Endothelial cell of umbilical vein (primary cell): ENCODE data around the gene CDC34. TPM values are rescaled to one million over a fixed set of nuclear protein-coding genes. Genes with fewer than 3 reads are reported as not detected.

Experiments used
- BruUV-seq: library from RNA; stranded (reverse); fragments of 400-500 nt; replicated peaks from 2 replicates; lab custom pipeline; 2021; lab: Mats Ljungman, UMichigan
- CTCF ChIA-PET: fragments of 300-600, 350-600 bp; sonication (Branson Sonifier 250); formaldehyde crosslinking; loops from one replicate; lab custom pipeline; 2021; ENCODE audit warnings: antibody characterized with exemption, inconsistent platforms; lab: Charles Lee
- POLR2A ChIA-PET: fragments of 300-600, 350-600 bp; sonication (Branson Sonifier 250); formaldehyde crosslinking; loops from one replicate; lab custom pipeline; 2021; ENCODE audit warnings: antibody characterized with exemption, inconsistent platforms; lab: Charles Lee
- DNase-seq: peaks from one replicate; pipeline ENCODE4 v3.0.0-alpha.2; 2011; ENCODE audit warnings: low read depth, low spot score
- FAIRE-seq: peaks from 2 replicates; lab custom pipeline; 2011; peaks lifted over from hg19 to GRCh38; lab: Jason Lieb, UNC
- H2AFZ ChIP-seq: 2 replicates; pipeline ENCODE4 v1.6.0; 2012; ENCODE audit warnings: low read depth, low read length, control low read depth, inconsistent platforms
- H3K27ac ChIP-seq: 2 replicates; pipeline ENCODE4 v1.5.1; 2011; ENCODE audit warnings: low read depth, mild to moderate bottlenecking, control low read depth, low read length, moderate library complexity; ENCODE audit not compliant: insufficient read depth
- H3K27me3 ChIP-seq, 2 experiments: 2 replicates each; pipeline versions ENCODE4 v1.6.0 to v1.6.1; 2011; ENCODE audit warnings: low read length in 2 of 2, mixed read lengths in 1 of 2; ENCODE audit not compliant: control insufficient read depth in 2 of 2, insufficient read depth in 2 of 2
- H3K36me3 ChIP-seq, 2 experiments: 2 replicates in 1 of 2; 3 replicates in 1 of 2; pipeline ENCODE4 v1.5.1; 2011; ENCODE audit warnings: low read length in 2 of 2, mild to moderate bottlenecking in 1 of 2, moderate library complexity in 1 of 2; ENCODE audit not compliant: control insufficient read depth in 2 of 2, insufficient read depth in 2 of 2; ENCODE audit errors: extremely low read depth in 1 of 2
- H3K4me1 ChIP-seq: 3 replicates; pipeline ENCODE4 v1.5.1; 2011; ENCODE audit warnings: mild to moderate bottlenecking, low read length; ENCODE audit not compliant: control insufficient read depth, insufficient read depth; ENCODE audit errors: extremely low read depth
- H3K4me2 ChIP-seq: 2 replicates; pipeline ENCODE4 v1.6.1; 2011; ENCODE audit warnings: low read length, control low read depth, mixed read lengths; ENCODE audit not compliant: insufficient read depth
- H3K4me3 ChIP-seq, 3 experiments: fragments of 200-600 bp in 1 of 3; sonication (generic), shearing (Covaris generic) in 1 of 3; replicated peaks in 1 of 3; 2 replicates each; pipeline ENCODE4 v1.5.1; 2011 to 2016; ENCODE audit warnings: control low read depth in 3 of 3, low read length in 3 of 3, mild to moderate bottlenecking in 2 of 3, inconsistent platforms in 1 of 3, low read depth in 1 of 3, moderate library complexity in 1 of 3; ENCODE audit not compliant: insufficient read depth in 1 of 3
- H3K79me2 ChIP-seq: 2 replicates; pipeline ENCODE4 v1.6.0; 2012; ENCODE audit warnings: low read length, inconsistent platforms; ENCODE audit not compliant: control insufficient read depth, insufficient read depth
- H3K9ac ChIP-seq: replicated peaks from 2 replicates; pipeline ENCODE3; 2011; ENCODE audit warnings: low read length, control low read depth; ENCODE audit not compliant: insufficient read depth; ENCODE audit errors: extremely low read depth
- H3K9me1 ChIP-seq: replicated peaks from 3 replicates; pipeline ENCODE4 v1.6.0; 2011; ENCODE audit warnings: mild to moderate bottlenecking, low read length; ENCODE audit not compliant: control insufficient read depth, insufficient read depth; ENCODE audit errors: extremely low read depth
- H3K9me3 ChIP-seq: replicated peaks from 2 replicates; pipeline ENCODE4 v1.5.1; 2012; ENCODE audit warnings: low read length, inconsistent platforms; ENCODE audit not compliant: control insufficient read depth, insufficient read depth
- H4K20me1 ChIP-seq: replicated peaks from 2 replicates; pipeline ENCODE3; 2011; ENCODE audit warnings: mild to moderate bottlenecking, low read length; ENCODE audit not compliant: control insufficient read depth, insufficient read depth; ENCODE audit errors: extremely low read depth
- EZH2 ChIP-seq: IDR thresholded peaks from 2 replicates; pipeline ENCODE4 v1.6.1; 2012; ENCODE audit warnings: borderline replicate concordance, low read depth, mild to moderate bottlenecking, moderate library complexity, low read length, inconsistent platforms; ENCODE audit not compliant: severe bottlenecking
- FOS ChIP-seq: IDR thresholded peaks from 2 replicates; pipeline ENCODE4 v1.6.1; 2011; ENCODE audit warnings: mild to moderate bottlenecking, low read length, moderate library complexity, borderline replicate concordance; ENCODE audit not compliant: insufficient read depth
- GATA2 ChIP-seq: IDR thresholded peaks from 2 replicates; pipeline ENCODE4 v1.7.0; 2011; ENCODE audit warnings: low read depth, mild to moderate bottlenecking, moderate library complexity, mixed read lengths, low read length; ENCODE audit not compliant: insufficient read length, insufficient read depth
- JUN ChIP-seq: IDR thresholded peaks from 2 replicates; pipeline ENCODE4 v1.6.1; 2011; ENCODE audit warnings: borderline replicate concordance, low read depth; ENCODE audit not compliant: insufficient read length, insufficient read depth
- MAX ChIP-seq: IDR thresholded peaks from 2 replicates; pipeline ENCODE4 v1.6.1; 2011; ENCODE audit not compliant: insufficient read depth, insufficient read length
- MYC ChIP-seq: IDR thresholded peaks from one replicate; pipeline ENCODE4 v1.6.1; 2011; ENCODE audit warnings: mild to moderate bottlenecking, low read depth, low read length
- POLR2A ChIP-seq: IDR thresholded peaks from 2 replicates; pipeline ENCODE4 v1.6.1; 2012; ENCODE audit warnings: low read depth, mild to moderate bottlenecking, control low read depth, low read length
- POLR2AphosphoS5 ChIP-seq: IDR thresholded peaks from 2 replicates; pipeline ENCODE4 v1.6.1; 2012; ENCODE audit warnings: low read depth, mild to moderate bottlenecking, control low read depth, low read length, moderate library complexity; ENCODE audit not compliant: insufficient read depth
- dilution Hi-C: fragments of 300-500 bp; cut with MboI; formaldehyde crosslinking; loops from one replicate; pipeline ENCODE4 v1.15.0; 2019; ENCODE audit warnings: low sequenced_read_pairs; ENCODE audit not compliant: extremely low pct_ligation_motif_present
- intact Hi-C: fragments of 100-400 bp; cut with micrococcal nuclease; formaldehyde crosslinking; loops from one replicate; pipeline ENCODE4 v1.10.0; 2022
- polyA plus RNA-seq, 4 experiments: library from polyadenylated mRNA; depleted of rRNA in 3 of 4; stranded (reverse) in 3 of 4; unstranded in 1 of 4; fragments of >200 nt; gene quantifications; 2 replicates each; pipeline versions ENCODE4 v1.2.1 to v1.2.3, GENCODE V29; 2011 to 2012; ENCODE audit warnings: missing spikeins in 1 of 4
- total RNA-seq: library from RNA; stranded (reverse); gene quantifications from 2 replicates; pipeline ENCODE4 v1.2.3, GENCODE V29; 2021
- TF ChIP-seq, protein P1 (sequence below), 2 donors: IDR thresholded peaks; 1 replicate in 1 of 2; 2 replicates in 1 of 2; pipeline ENCODE4 v1.5.1; 2011; ENCODE audit warnings: low read length in 2 of 2, mild to moderate bottlenecking in 2 of 2, moderate library complexity in 2 of 2, control low read depth in 1 of 2, inconsistent platforms in 1 of 2, low read depth in 1 of 2; ENCODE audit not compliant: insufficient read depth in 1 of 2; ENCODE audit errors: extremely low read depth in 1 of 2

CDC34 gene
- total and polyA plus RNA-seq, 2 donors (not counting 3 experiments of a cell fraction or from before 2014, with no cell fraction given): 90.4 to 92.9 TPM

DNA sequence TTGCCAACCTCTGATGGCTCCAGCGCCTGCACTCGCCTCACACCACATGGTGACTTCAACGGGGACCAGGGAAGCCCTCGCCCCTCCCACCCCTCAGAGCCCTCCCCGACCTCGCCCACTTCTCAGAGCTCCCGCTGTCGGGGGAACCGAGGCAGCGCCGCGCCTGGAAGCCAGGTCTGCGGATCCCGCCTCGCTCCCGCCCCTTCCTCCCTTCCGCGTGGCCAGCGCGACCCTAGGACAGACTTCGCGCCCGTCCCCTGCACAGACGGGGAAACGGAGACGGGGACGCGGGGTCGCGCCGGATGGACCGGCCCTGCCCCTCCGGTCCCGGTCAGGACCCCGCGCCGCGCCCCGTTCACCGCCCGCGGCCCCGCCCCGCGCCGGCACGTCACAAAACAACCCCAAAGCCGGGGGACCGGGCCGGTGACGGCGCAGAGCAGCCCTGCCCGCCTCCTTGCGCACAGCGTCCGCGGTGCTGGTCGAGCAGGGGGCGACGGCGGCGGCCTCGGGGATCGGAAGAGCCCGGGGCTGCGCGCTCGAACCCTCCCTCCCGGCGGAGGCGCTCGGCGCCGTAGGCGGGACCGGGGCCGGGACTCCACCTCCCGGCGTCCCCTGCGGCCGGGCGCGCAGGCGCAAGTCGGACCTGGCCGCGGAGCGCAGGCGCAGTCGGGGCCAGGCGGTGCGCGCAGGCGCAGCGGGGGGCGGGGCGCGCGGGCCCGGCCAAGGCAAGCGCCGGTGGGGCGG is 379 bp upstream of the CDC34 start:
- Histone ChIP-seq H3K79me2 (peaks cover 44% of the 10 kb centered on the region), H3K4me1 (peaks cover 17% of the 10 kb centered on the region), H4K20me1 (no peaks in the 10 kb centered on the region), H2AFZ (peak overlapping the region; percentile 98), H3K27me3 (no peaks in the 10 kb centered on the region), H3K36me3 (peaks cover 0 to 10% of the 10 kb centered on the region in 2 experiments), H3K4me3 (peak overlapping the region; percentile 57 to 88 (median 76)), H3K9me1 (no peaks in the 10 kb centered on the region), H3K9ac (peak overlapping the region; percentile 61), H3K4me2 (peak overlapping the region; percentile 77), H3K9me3 (no peaks in the 10 kb centered on the region), H3K27ac (peak overlapping the region; percentile 70)
- BruUV-seq: no TSS peak
- POLR2A ChIA-PET: interaction anchor here (0.5 to 2.1 kb wide), 5 partner anchors 20 to 247 kb away, joined by 3 to 5 read pairs (median 4); no protein-coding TSS in a partner anchor
- dilution Hi-C loops (no loop called here), intact Hi-C loops (loop anchor here (1.0 to 2.0 kb wide), 2 partner anchors 20 to 102 kb away; partner anchors contain the start of gene POLRMT)
- no peak for TF ChIP-seq MYC
- TF ChIP-seq EZH2: no peak
- TF ChIP-seq, protein P1, sequence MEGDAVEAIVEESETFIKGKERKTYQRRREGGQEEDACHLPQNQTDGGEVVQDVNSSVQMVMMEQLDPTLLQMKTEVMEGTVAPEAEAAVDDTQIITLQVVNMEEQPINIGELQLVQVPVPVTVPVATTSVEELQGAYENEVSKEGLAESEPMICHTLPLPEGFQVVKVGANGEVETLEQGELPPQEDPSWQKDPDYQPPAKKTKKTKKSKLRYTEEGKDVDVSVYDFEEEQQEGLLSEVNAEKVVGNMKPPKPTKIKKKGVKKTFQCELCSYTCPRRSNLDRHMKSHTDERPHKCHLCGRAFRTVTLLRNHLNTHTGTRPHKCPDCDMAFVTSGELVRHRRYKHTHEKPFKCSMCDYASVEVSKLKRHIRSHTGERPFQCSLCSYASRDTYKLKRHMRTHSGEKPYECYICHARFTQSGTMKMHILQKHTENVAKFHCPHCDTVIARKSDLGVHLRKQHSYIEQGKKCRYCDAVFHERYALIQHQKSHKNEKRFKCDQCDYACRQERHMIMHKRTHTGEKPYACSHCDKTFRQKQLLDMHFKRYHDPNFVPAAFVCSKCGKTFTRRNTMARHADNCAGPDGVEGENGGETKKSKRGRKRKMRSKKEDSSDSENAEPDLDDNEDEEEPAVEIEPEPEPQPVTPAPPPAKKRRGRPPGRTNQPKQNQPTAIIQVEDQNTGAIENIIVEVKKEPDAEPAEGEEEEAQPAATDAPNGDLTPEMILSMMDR (IDR thresholded peaks at IDR 0.05; ENCODE audit: extremely low read depth in 1 of 2, insufficient read depth in 1 of 2, low read depth in 1 of 2, low read length in 2 of 2): peak in 1 of 2 donors; percentile 8
- no peak for TF ChIP-seq POLR2AphosphoS5
- TF ChIP-seq JUN: no peak
- TF ChIP-seq MAX: no peak
- TF ChIP-seq GATA2: no peak
- TF ChIP-seq POLR2A: peak; percentile 20
- TF ChIP-seq FOS: no peak
- CTCF ChIA-PET: interaction anchor here (1.2 to 3.4 kb wide), 5 partner anchors 11 to 203 kb away, joined by 4 to 36 read pairs (median 7); no protein-coding TSS in a partner anchor
- DNase-seq: peak; percentile 73
- peak; percentile 77 for FAIRE-seq
